ENCODE measurements around the gene IRX4.

The IRX4 gene

DNA sequence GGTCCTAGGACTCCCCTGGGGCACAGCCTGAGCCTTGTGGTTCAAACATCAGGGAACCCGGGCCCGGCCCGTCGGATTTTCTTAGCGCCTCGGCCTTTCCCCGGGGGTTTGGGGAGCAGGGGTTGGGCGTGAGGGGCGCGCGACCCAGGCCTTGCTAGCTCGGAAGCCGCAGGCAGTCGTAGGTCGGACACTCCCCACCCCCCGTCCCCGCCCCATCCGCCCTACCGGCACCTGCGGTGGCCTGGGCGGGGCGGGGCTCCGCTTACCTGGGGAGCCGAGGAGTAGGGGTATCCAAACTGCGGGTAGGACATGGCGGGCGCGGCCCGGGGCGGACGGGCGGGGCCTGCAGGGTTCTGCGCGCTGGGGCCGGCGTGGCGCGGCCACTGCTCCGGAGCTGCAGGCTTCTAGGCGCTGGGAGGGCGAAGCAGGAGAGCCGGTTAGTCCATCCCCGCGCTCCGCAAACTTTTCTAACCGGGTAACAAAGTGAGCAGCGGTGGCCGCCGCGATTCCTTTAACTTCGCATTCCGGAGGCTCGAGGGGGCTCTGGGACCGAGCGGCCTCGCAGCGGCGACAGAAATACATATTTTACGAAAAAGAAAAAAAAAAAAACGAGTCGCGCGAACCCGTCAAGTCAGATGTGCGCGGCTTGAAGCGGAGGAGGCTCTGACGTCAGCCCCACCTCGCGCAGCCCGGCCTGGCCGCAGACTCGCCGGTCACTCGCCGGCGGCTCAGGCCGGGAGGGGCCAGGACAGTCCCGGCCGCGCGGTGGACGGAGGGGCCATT lies at the start of gene IRX4:
Gene IRX4, minus strand, starts transcription at position 589 of the 783 bp plus-strand sequence. Its CDS starts 278 bp downstream, at position 311.
- DNase-seq: no peak

DNA sequence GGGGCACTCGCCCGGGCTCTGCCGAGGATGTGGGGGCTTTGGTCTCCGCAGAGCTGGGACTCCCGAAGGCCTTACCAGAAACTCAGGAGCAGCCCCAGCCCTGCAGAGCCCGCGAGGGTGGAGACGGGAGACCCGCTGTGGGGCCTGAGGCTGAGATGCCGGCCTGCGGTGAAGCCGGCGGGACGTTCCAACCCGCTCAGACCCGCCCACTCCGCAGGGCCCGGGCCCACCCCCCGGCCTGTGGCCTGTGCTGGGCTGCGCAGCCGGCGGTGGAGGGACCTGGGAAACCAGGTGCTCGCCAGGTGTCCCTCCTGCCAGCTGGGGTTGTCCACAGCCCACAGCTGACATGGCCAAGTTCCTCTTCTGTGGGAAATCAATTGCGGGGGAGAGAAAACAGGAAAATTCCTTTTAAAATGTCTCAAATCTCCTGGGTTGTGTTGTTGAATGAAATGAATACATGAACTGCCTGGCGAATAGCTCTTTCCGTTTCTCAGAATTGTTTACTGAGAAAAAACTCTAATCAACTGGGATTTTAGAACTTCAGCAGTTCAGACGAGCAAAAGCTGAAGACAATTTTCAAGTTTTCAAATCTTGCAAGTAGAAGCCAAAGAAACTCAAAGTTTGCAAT lies 49.0 kb upstream of the IRX4 start:
- peak in 18 of 51 donors; percentile 6 to 48 (median 24) for DNase-seq

DNA sequence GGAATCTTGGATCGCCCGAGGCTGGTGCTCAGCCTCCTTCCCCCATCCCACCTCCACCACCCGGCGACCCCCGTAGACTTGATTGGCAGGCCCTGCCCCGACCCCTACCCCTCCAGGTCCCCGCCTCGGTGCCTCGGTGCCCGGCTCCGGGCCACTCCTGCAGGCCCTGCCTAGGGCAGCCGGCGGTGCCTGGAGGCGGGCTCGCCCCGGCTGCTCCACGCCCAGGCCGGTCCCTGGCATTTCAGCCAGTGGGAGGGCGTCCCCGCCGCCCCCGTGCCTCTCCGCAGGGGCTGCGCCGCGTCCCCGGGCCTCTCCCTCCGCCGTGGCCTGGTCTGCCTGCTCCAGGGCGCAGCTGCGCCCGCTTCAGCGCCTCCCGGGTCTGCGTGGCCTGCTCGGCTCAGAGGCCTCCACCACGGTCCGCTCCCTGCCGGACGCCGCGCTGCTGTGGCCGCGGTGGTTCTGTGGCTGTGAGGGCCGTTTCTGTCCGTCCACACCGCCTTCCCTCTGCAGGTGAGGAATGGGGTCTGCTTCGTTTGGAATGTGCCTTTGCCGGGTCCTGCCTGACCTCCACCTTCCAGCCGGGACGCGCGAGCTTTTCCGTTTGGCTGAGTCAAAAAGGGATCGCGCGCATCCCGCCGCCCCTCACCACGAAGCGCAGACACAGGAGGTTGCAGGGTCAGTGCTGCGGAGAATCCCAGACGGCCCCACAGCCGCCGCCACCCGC lies 48.3 kb upstream of the IRX4 start:
- peak in 19 of 51 donors; percentile 5 to 52 (median 32) for DNase-seq

DNA sequence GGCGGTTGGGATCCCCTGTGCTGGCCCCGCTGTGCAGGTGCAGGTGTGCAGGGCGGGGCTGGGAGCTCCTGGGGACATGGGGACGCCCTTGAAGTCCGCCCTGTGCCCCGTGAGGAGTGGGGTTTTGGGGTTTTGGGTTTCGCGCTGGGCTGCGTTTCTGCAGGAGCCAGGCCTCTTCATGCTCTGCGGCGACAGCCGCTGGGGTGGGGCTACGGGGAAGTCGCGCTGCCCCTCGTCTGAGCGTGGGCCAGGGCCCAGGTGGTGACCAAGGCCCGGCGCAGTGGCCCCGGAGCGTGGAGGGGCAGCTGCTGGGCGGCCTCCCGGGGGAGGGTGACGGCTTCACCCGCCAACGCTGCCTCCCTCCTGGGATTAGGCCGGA lies 47.8 kb upstream of the IRX4 start:
- no peak for DNase-seq

DNA sequence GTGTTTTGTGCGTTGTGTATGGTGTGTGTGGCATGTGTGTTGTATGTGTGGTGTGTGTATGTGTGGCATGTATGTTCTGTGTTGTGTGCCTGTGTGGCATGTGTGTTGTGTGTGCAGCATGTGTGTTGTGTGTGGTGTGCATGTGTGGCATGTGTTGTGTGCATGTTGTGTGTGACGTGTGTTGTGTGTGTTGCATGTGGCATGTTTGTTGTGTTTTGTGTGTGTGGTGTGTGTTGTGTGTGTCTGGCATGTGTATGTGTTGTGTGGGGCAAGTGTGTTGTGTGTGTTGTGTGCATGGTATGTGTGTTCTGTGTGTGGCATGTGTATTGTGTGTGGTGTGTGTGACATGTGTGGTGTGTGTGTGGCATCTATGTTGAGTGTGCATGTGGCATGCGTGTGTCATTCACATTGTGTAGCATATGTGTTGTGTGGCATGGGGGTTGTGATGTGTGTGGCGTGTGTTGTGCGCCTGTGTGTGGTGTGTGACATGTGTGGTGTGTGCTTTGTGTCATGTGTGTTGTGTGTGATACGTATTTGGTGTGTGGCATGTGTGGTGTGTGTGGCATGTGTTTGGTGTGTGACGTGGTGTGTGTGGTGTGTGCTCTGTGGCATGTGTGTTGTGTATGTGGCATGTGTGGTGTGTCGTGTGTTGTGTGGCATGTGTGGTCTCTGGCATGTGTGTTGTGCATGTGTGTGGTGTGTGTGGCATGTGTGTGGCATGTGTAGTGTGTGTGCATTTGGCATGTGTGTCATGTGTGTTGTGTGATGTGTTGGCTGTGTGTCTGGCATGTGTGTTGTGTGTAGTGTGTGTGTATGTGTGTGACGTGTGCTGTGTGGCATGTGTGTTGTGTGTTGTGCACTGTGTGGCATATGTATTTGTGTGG lies 46.6 kb upstream of the IRX4 start:
- DNase-seq: no peak

DNA sequence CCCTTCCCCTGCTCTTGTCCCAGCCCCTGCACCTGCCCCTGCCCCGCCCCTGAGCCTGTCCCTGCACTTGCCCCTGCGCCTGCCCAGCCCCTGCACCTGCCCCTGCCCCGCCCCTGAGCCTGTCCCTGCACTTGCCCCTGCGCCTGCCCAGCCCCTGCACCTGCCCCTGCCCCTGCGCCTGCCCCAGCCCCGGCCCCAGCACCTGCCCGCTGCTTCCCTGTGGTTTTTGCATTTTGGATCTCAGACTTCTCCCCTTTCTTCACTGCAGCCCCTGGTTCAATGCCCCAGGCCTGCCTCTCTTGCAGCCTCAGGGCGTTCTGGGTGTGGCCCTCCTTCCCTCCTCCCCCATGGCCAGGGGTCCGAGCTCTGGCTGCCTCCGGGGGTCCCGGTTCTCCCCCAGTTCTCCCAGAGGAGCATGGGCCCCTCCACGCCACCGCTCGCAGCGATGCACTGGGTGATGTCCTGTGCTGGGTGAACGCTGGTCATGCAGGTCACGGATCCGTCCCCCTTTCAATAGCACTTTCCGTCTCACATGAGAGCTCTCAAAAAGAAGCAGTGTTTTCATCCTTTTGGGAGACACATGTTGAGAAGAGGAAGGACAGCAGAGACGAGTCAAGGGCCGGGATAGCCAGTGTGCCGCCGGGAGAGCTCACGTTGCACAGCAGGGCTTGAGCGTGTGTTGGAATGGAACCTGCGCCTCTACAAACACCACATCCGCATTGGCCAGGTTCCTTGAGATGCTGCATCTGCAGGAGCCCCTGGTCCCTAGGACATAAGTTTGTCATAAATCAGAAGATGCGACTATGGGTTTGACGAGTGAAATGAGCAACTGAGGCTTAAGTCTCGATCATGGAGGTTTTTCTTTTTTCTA lies 44.0 kb upstream of the IRX4 start:
- DNase-seq: no peak

DNA sequence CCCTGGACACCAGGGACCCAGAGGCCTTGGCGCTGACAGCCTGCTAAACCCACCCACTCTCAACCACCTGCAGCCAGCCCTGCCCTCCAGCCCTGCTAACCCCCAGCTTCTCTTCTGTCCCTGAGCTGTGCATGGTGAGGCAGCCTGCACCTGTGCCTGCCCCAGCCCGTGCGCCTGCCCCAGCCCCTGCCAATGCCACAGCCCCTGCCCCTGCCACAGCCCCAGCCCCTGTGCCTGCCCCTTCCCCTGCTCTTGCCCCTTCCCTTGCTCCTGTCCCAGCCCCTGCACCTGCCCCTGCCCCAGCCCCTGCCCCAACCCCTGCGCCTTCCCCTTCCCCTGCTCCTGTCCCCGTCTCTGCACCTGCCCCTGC lies 43.3 kb upstream of the IRX4 start:
- no peak for DNase-seq

DNA sequence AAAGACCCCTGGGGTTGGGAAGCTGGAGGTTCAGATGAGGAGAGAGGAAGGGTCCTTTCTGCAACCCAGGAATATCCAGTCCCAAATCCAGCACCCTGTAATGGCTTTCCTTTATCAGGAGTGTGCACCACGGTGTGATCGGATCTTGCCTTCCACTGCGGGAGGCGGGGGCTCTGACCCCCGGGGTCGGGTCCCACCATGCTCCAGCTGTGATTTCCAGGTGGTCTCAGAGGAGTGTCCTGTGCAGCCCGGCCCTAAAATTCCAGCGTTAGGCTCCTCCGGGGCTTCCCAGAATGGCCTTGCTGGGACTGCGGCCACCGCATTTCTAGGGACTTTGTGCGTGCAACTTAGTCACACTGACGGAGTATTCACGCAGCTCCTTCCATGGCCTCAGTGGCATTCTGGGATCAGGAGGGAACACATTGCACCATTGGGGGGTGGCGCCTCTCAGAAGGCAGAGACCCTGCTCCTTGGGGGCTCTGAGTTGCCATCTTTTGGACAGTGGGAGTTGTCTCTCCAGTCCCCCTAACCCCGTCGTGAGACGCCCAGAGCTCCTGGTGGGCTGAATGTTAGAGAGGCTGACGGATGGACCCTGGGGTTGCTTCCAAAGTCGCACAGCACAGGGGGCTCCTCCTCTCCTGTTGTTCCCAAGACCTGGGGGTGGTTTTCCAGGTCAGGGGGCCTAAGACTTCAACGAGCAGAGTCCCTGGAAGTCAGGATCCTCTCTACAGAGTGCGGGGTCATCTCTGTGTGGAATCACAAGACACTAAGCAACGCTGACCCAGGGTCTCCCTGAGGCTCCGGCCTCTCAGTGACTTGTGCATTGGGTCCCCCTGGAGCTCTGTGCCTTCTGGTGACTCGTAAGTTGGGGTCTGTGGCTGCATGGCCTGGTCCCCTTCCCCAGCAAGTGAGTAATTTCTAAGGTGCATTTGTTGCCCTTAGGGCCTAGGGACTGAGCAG lies 42.7 kb upstream of the IRX4 start:
- DNase-seq: no peak

DNA sequence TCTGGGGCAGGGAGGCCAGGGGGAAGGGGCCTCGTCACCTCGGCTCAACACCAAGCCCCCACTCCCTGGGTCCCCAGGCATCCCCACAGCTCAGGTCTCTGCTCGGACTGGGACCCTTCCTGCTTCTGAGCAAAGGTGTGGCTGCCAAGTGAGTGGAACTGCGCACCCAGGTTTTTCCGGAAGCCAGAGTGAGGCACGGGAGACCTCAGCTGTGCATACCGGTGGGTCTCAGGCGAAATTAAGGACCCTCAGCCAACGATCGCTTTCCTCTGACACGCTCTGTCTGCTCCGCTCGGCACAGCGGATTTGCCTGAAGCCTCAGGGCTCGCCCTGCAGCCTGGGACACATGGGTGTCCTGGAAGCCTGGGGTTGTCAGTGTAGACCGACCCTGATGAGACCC lies 41.0 kb upstream of the IRX4 start:
- DNase-seq: no peak

DNA sequence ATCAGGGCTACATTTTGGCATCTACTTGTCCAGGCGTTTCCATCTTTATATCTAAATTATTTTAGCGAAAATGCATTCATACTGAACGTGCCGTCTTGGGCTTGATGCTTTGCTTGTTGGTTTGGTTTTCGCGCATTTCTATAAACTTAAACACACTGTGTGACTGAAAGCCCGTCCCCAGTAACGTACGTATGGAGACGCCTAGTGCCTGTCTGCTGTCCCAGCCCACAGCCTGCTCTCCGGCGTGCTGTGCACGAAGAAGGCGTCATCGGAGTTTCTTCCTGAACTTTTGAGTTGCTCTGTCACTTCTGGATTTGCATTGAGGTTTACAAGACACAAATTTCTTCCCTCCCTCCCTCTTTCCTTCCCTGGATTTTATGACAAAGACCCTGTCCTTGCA lies 40.6 kb upstream of the IRX4 start:
- no peak for DNase-seq

DNA sequence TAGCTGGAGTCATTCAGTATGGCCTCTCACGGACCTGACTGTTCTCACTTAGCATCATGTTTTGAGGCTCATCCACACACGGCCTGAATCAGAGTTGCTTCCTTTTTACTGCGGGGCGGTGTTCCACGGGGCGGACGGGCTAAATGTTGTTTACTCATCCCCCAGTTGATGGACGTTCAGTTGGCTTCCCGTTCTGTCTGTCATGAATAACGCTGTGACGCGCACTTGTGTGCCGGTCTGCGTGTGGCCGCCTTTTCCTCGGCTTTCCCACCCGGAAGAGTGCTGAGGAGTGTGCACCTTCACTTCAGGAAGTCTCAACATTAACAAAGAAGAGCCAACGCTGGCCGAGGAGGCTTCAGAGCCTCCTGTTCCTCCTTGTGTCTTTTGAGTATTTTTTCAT lies 39.0 kb upstream of the IRX4 start:
- no peak for DNase-seq

DNA sequence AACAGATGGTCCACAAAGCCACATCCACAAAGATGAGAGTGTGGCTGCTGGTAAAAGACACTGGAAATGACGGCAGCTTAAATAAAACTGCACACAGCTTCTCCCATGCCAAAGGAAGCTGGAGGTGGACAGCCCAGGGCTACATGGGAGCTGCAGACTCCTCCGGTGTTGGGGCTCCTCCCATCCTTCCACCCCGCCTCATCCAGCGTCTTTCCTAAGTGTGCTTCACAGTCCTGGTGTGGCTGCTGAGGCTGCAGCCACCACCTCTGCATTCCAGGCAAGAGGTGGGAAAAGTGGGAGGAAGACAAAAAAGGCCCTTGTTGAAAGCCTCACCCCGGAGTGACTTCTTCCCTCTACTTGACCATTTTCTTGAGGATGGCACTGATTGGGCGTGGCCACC lies 37.0 kb upstream of the IRX4 start:
- no peak for DNase-seq

DNA sequence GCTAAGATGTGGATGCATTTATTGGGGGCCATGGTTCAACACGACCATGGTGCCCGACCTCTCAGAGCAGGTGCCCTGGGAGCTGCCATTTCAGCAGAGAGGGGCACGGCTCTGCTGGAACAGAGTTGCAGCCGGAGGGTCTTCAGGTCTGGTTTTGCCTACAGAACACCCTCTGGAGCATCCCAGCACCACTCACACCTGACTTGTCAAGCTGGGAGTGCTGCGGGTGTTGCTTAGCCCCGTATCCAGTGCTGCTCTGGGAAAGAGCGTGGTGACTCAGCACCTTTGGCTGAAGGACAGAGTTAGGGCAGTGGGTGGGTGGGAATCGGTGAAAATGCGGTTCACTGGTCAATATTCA lies 36.5 kb upstream of the IRX4 start:
- no peak for DNase-seq

DNA sequence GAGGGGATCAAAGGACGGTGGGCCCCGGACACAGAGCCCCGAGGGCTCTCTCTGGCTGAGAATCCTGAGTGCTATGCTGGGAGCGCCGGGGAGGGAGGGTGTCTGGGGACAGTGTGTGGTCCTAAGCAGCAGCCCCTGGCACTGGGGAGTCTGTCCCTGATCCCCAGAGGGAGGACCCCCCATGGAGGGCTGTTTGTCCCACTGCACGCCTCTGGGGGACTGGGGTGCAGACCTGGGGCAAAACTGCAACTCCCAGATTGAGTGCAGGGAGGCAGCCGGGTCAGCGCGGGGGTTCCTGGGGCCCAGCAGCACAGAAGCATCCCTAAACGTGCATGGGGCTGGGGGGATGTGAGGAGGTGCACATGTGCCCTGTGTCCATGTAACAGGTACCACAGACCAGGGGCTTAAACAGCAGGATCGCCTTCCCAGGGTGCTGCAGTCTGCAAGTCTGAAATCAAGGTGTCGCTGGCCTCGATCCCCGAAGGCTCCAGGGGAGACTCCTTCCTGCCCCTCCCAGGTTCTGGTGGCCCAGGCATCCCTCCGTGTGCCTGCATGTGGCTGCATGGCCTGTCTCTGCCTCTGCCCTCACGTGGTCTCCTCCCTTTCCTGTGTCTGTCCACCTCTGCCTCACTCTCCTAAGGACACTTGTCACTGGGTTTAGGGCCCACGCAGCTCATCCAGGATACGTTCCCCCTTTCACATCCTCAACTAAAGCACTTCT lies 35.9 kb upstream of the IRX4 start:
- no peak for DNase-seq

DNA sequence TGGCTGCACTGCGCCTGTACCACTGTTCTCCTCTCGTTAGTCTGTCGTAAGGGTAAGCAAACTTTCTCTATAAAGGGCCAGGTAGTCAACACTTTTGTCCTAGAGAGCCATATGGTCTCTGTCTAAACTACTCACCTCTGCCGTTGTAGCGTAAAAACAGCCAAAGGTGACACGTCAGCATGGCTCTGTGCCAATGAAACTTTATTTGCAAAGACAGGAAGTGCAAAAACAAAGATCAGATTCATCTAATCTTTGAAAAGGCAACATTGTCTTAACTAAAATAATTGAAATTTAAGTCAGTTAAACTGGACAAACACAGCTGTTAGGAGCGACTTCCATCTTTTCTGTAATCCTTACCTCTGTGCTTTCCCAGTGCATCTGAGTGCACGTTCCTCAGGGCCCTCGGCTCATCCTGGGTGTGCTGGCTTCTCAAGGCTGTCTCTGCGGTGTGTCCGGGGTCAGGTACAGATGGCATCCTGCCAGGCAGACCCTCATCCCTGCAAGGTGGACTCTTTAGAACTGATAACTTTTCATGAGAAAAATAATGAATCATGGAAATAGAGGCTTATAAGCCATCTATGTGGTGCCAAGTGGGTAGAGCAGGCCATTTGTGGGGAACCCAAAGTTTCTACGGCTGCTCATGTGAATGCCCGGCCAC lies 35.2 kb upstream of the IRX4 start:
- no peak for DNase-seq

DNA sequence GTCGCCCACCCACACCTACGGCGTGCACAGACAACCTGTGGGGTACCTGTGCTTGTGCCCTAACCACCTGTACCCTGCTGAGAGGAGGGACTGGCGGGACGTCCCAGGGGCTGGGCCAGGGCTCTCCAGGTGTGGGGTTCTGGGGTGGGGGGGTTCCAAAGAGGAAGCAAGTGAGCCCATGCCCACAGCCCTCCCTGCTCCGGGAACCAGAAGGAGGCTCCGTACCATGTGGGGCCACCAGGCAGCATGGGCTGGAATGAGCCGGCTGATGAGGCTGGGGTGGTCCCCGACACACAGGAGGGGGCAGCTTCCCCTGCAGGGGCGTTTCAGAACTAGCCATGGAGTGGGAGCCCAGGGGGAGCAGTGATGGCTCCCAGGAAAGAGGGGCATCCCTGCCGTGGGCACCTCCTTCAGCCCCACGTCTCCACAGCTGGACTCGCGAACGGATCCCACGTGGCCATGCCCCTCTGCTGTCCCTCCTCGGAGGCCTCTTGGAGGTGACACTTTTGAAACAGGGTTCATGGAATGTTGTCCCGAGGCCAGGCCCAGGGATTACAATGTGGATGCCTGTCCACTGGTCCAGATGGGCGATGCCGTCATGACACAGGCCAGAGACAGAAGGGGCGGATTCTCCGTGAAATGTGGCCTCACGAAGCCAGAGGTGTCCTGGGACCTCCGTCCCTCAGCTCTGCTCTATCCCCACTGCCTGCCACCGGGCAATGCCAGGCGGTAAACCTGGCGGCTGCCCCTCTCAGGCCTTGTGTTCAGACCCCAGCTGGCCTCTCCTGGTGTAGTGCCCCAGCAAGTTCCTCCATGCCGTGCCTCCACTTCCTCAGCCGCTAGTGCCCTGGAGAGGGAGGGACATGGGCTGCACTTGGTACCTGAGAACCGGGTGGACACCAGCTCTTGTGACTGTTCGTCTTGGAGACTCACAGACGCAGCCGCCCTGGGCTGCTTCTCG lies 33.6 kb upstream of the IRX4 start:
- no peak for DNase-seq

DNA sequence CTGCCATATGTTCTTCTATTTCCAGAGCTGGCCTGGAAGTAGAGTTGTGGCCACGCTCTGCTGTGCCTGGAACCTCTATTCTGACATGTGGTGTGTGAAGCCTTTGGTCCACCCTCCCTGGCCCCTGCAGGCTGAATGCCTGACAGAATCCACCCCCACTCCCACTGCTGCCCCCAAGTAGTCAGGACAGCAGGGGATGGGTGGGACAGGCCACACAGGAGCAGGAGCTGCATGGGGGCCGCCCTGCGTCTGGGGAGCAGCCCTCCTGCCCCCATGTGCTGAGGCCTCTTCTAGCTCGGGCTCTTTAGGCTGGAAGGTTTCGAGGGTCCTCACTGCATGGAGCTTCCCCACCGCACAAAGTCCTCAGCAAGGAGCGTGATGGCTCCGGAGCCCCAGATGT lies 32.6 kb upstream of the IRX4 start:
- DNase-seq: no peak

All from hypothalamus (tissue), 51 donors.